C4-2B (cell line): ENCODE measurements around the gene ADAMTSL1.

Experiments
- H3K27ac ChIP-seq: fragments of 450-650 bp; 2 replicates; pipeline ENCODE4 v1.5.1; 2017
- CTCF ChIP-seq: fragments of 450-650 bp; conservative IDR thresholded peaks from 2 replicates; pipeline ENCODE4 v1.5.1; 2017; ENCODE audit warnings: mild to moderate bottlenecking
- ZFX ChIP-seq: fragments of 450-650 bp; IDR thresholded peaks from 2 replicates; pipeline ENCODE4 v1.6.1; 2017

Gene ADAMTSL1

GRCh38 chr9:18893046-18893445 is 419.1 kb downstream of the ADAMTSL1 start:
- H3K27ac ChIP-seq = no peak overlapping the region
- TF ChIP-seq ZFX = no peak
- no peak for TF ChIP-seq CTCF

GRCh38 chr9:18893491-18893890 is 419.5 kb downstream of the ADAMTSL1 start:
- TF ChIP-seq CTCF (no peak), ZFX (no peak)
- no peak overlapping the region for H3K27ac ChIP-seq

GRCh38 chr9:18896004-18896403 is 422.1 kb downstream of the ADAMTSL1 start:
- TF ChIP-seq ZFX (no peak), CTCF (no peak)
- H3K27ac ChIP-seq = no peak overlapping the region

GRCh38 chr9:18896531-18897179 is 422.7 kb downstream of the ADAMTSL1 start:
- H3K27ac ChIP-seq = no peak overlapping the region
- TF ChIP-seq CTCF = no peak
- no peak for TF ChIP-seq ZFX

- H3K27ac ChIP-seq = no peak overlapping the region
- no peak for TF ChIP-seq ZFX
- no peak for TF ChIP-seq CTCF
These were observed 429.5 kb downstream of the ADAMTSL1 start for GRCh38 chr9:18903450-18903849.

GRCh38 chr9:18905028-18905882 is 431.3 kb downstream of the ADAMTSL1 start:
- TF ChIP-seq CTCF = no peak
- H3K27ac ChIP-seq = no peak overlapping the region

GRCh38 chr9:18905883-18906629 is 432.1 kb downstream of the ADAMTSL1 start:
- TF ChIP-seq ZFX (no peak), CTCF (no peak)
- H3K27ac ChIP-seq = no peak overlapping the region
